ENCODE results near the gene TPPP.
A peak's percentile ranks its signal among the peaks of the same experiment; 100 is the strongest.

The TPPP gene

GRCh38 chr5:693271-694041, at the start of gene TPPP:
TSS of gene TPPP (minus strand) at chr5:693352. CDS start at chr5:678060, 15,292 bp downstream.
- 0 out of 2 replicates have a peak, but pooled peaks have one; percentile 11 for TF ChIP-seq TEAD4 (IDR thresholded peaks at IDR 0.05)

GRCh38 chr5:717143-717542, 24.0 kb upstream of the TPPP start:
- TF ChIP-seq EP300 (IDR thresholded peaks at IDR 0.05; ENCODE audit: borderline replicate concordance) (no peak), TAF1 (IDR thresholded peaks at IDR 0.05; ENCODE audit: low read depth) (no peak), REST (IDR thresholded peaks at IDR 0.05; ENCODE audit: low read depth) (no peak), EGR1 (IDR thresholded peaks at IDR 0.05) (no peak), CREB1 (IDR thresholded peaks at IDR 0.05; ENCODE audit: low read depth) (no peak), TEAD4 (IDR thresholded peaks at IDR 0.05) (no peak), TCF12 (IDR thresholded peaks at IDR 0.05; ENCODE audit: low read depth) (no peak), ZBTB7A (IDR thresholded peaks at IDR 0.05; ENCODE audit: low read depth) (no peak), YY1 (IDR thresholded peaks at IDR 0.05; ENCODE audit: low read depth) (no peak), MAX (IDR thresholded peaks at IDR 0.05) (no peak), NFIC (IDR thresholded peaks at IDR 0.05) (no peak), CEBPB (IDR thresholded peaks at IDR 0.05) (no peak), FOXM1 (IDR thresholded peaks at IDR 0.05; ENCODE audit: borderline replicate concordance, low read depth) (no peak), RAD21 (IDR thresholded peaks at IDR 0.05; ENCODE audit: low read depth) (no peak)
- TF ChIP-seq, protein P1, sequence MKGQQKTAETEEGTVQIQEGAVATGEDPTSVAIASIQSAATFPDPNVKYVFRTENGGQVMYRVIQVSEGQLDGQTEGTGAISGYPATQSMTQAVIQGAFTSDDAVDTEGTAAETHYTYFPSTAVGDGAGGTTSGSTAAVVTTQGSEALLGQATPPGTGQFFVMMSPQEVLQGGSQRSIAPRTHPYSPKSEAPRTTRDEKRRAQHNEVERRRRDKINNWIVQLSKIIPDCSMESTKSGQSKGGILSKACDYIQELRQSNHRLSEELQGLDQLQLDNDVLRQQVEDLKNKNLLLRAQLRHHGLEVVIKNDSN (IDR thresholded peaks at IDR 0.05): no peak

GRCh38 chr5:691817-692528, 1.2 kb downstream of the TPPP start:
- TF ChIP-seq MAX (IDR thresholded peaks at IDR 0.05) (no peak), NFIC (IDR thresholded peaks at IDR 0.05) (no peak), TEAD4 (IDR thresholded peaks at IDR 0.05) (no peak), EP300 (IDR thresholded peaks at IDR 0.05; ENCODE audit: borderline replicate concordance) (no peak), ZBTB7A (IDR thresholded peaks at IDR 0.05; ENCODE audit: low read depth) (no peak), CREB1 (IDR thresholded peaks at IDR 0.05; ENCODE audit: low read depth) (no peak), EGR1 (IDR thresholded peaks at IDR 0.05) (no peak), TCF12 (IDR thresholded peaks at IDR 0.05; ENCODE audit: low read depth) (no peak), FOXM1 (IDR thresholded peaks at IDR 0.05; ENCODE audit: borderline replicate concordance, low read depth) (no peak), REST (IDR thresholded peaks at IDR 0.05; ENCODE audit: low read depth) (no peak), YY1 (IDR thresholded peaks at IDR 0.05; ENCODE audit: low read depth) (no peak), CEBPB (IDR thresholded peaks at IDR 0.05) (no peak), RAD21 (IDR thresholded peaks at IDR 0.05; ENCODE audit: low read depth) (no peak), TAF1 (IDR thresholded peaks at IDR 0.05; ENCODE audit: low read depth) (no peak)
- TF ChIP-seq, protein P1 (IDR thresholded peaks at IDR 0.05): no peak

DNA sequence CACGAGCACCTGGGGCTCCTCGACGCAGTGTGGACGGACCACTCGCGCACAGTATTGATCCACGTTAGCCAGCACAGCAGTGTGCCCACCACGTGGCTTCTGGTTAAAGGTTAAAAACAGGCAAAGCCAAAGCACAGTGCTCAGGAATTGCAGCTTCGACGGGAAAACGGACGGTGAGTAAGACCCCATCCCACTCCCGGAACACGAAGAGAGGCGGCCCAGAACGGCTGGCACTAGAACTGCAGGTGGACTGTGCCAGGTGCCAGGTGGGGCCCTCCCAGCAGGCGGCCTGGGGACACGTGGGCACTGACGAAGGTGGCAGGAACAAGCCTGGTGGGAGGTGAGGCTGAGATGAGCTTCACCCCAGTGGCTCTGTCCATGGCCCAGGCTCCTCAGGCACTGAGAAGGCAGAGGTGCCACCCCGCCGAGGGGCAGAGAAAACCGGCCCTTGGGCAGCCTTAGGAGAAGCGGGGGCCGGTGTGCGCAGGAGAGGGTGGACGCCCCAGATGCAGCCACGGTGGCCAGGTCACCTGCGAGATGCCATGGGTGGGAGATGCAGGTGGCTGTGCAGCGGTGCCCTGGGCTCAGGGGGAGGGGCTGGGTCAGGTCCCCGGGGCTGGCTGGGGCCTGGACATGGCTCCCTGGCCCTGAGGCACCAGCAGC, 4.7 kb downstream of the TPPP start:
- TF ChIP-seq, protein P1 (IDR thresholded peaks at IDR 0.05): 0 out of 2 replicates have a peak, but pooled peaks have one; percentile 9

Measured in Ishikawa (cell line).